HEK293 (cell line): ENCODE results near the gene EXD1.
A peak's percentile ranks its signal among the peaks of the same experiment; 100 is the strongest.

Experiments used
- EGR2 ChIP-seq: fragments of 450-650 bp; formaldehyde crosslinking; IDR thresholded peaks from 2 replicates; pipeline ENCODE4 v1.5.1; 2016; ENCODE audit warnings: low read depth, missing biosample characterization, missing genetic modification characterization
- KLF8 ChIP-seq: fragments of 450-650 bp; formaldehyde crosslinking; IDR thresholded peaks from 2 replicates; pipeline ENCODE4 v1.5.1; 2016; ENCODE audit warnings: missing biosample characterization, missing genetic modification characterization
- REST ChIP-seq: fragments of 450-650 bp; formaldehyde crosslinking; IDR thresholded peaks from 2 replicates; pipeline ENCODE4 v1.5.1; 2016; ENCODE audit warnings: missing biosample characterization, missing genetic modification characterization
- YY2 ChIP-seq: fragments of 450-650 bp; formaldehyde crosslinking; IDR thresholded peaks from 2 replicates; pipeline ENCODE4 v1.5.1; 2016; ENCODE audit warnings: missing biosample characterization, missing genetic modification characterization
- ZBTB49 ChIP-seq: fragments of 450-650 bp; formaldehyde crosslinking; IDR thresholded peaks from 2 replicates; pipeline ENCODE4 v1.5.1; 2016; ENCODE audit warnings: missing biosample characterization, missing genetic modification characterization, low read depth
- ZFHX2 ChIP-seq: fragments of 450-650 bp; formaldehyde crosslinking; conservative IDR thresholded peaks from 2 replicates; pipeline ENCODE4 v1.5.1; 2016; ENCODE audit warnings: missing biosample characterization, missing genetic modification characterization
- ZIC2 ChIP-seq: fragments of 450-650 bp; formaldehyde crosslinking; IDR thresholded peaks from 2 replicates; pipeline ENCODE4 v1.5.1; 2016; ENCODE audit warnings: missing biosample characterization, missing genetic modification characterization
- ZNF155 ChIP-seq: fragments of 450-650 bp; formaldehyde crosslinking; IDR thresholded peaks from 2 replicates; pipeline ENCODE4 v1.5.1; 2016; ENCODE audit warnings: missing biosample characterization, missing genetic modification characterization
- ZNF157 ChIP-seq: fragments of 450-650 bp; formaldehyde crosslinking; IDR thresholded peaks from 2 replicates; pipeline ENCODE4 v1.5.1; 2016; ENCODE audit warnings: missing biosample characterization, missing genetic modification characterization
- ZNF174 ChIP-seq: fragments of 450-650 bp; formaldehyde crosslinking; IDR thresholded peaks from 2 replicates; pipeline ENCODE4 v1.5.0; 2017; ENCODE audit warnings: missing biosample characterization, mild to moderate bottlenecking, missing genetic modification characterization
- ZNF19 ChIP-seq: fragments of 450-650 bp; formaldehyde crosslinking; IDR thresholded peaks from 2 replicates; pipeline ENCODE4; 2016; ENCODE audit warnings: missing biosample characterization, missing genetic modification characterization, low read depth
- ZNF239 ChIP-seq: fragments of 450-650 bp; formaldehyde crosslinking; IDR thresholded peaks from 2 replicates; pipeline ENCODE4 v1.5.1; 2016; ENCODE audit warnings: missing biosample characterization, missing genetic modification characterization
- ZNF266 ChIP-seq: fragments of 450-650 bp; formaldehyde crosslinking; IDR thresholded peaks from 2 replicates; pipeline ENCODE4 v1.5.1; 2016; ENCODE audit warnings: missing biosample characterization, missing genetic modification characterization, low read depth
- ZNF391 ChIP-seq: fragments of 450-650 bp; formaldehyde crosslinking; IDR thresholded peaks from 2 replicates; pipeline ENCODE4 v1.5.1; 2016; ENCODE audit warnings: low read depth, missing biosample characterization, missing genetic modification characterization, borderline replicate concordance
- ZNF426 ChIP-seq: fragments of 450-650 bp; formaldehyde crosslinking; IDR thresholded peaks from 2 replicates; pipeline ENCODE4 v1.5.1; 2017; ENCODE audit warnings: missing biosample characterization, missing genetic modification characterization, mild to moderate bottlenecking, inconsistent platforms, moderate library complexity
- ZNF433 ChIP-seq: fragments of 450-650 bp; formaldehyde crosslinking; IDR thresholded peaks from 2 replicates; pipeline ENCODE4 v1.5.1; 2016; ENCODE audit warnings: missing biosample characterization, missing genetic modification characterization, low read depth
- ZNF514 ChIP-seq: fragments of 450-650 bp; formaldehyde crosslinking; IDR thresholded peaks from 2 replicates; pipeline ENCODE4 v1.5.1; 2016; ENCODE audit warnings: missing biosample characterization, missing genetic modification characterization
- ZNF521 ChIP-seq: fragments of 450-650 bp; formaldehyde crosslinking; IDR thresholded peaks from 2 replicates; pipeline ENCODE4 v1.5.1; 2017; ENCODE audit warnings: missing biosample characterization, mild to moderate bottlenecking, missing genetic modification characterization
- ZNF529 ChIP-seq: fragments of 450-650 bp; formaldehyde crosslinking; IDR thresholded peaks from 2 replicates; pipeline ENCODE4 v1.5.1; 2017; ENCODE audit warnings: missing genetic modification characterization, missing biosample characterization; ENCODE audit not compliant: insufficient replicate concordance
- ZNF549 ChIP-seq: fragments of 450-650 bp; IDR thresholded peaks from 2 replicates; pipeline ENCODE4 v1.5.1; 2018; ENCODE audit warnings: missing biosample characterization, missing genetic modification characterization, mild to moderate bottlenecking, inconsistent platforms, moderate library complexity
- ZNF558 ChIP-seq: fragments of 450-650 bp; formaldehyde crosslinking; IDR thresholded peaks from 2 replicates; pipeline ENCODE4 v1.5.1; 2016; ENCODE audit warnings: missing biosample characterization, missing genetic modification characterization
- ZNF571 ChIP-seq: fragments of 450-650 bp; formaldehyde crosslinking; IDR thresholded peaks from 2 replicates; pipeline ENCODE4 v1.5.0; 2017; ENCODE audit warnings: missing biosample characterization, missing genetic modification characterization
- ZNF585B ChIP-seq: fragments of 450-650 bp; formaldehyde crosslinking; IDR thresholded peaks from 2 replicates; pipeline ENCODE4 v1.5.1; 2016; ENCODE audit warnings: missing biosample characterization, missing genetic modification characterization
- ZNF621 ChIP-seq: fragments of 450-650 bp; formaldehyde crosslinking; IDR thresholded peaks from 2 replicates; pipeline ENCODE4 v1.5.1; 2017; ENCODE audit warnings: missing biosample characterization, missing genetic modification characterization
- ZNF704 ChIP-seq: fragments of 450-650 bp; formaldehyde crosslinking; IDR thresholded peaks from 2 replicates; pipeline ENCODE4 v1.5.1; 2016; ENCODE audit warnings: missing biosample characterization, missing genetic modification characterization
- ZSCAN16 ChIP-seq: fragments of 450-650 bp; formaldehyde crosslinking; IDR thresholded peaks from 2 replicates; pipeline ENCODE4 v1.5.1; 2016; ENCODE audit warnings: missing biosample characterization, missing genetic modification characterization
- ZSCAN30 ChIP-seq: fragments of 450-650 bp; IDR thresholded peaks from 2 replicates; pipeline ENCODE4 v1.5.1; 2018; ENCODE audit warnings: missing biosample characterization, mild to moderate bottlenecking, missing genetic modification characterization, moderate library complexity
- ZSCAN4 ChIP-seq: fragments of 450-650 bp; formaldehyde crosslinking; IDR thresholded peaks from 2 replicates; pipeline ENCODE4 v1.5.1; 2017; ENCODE audit warnings: missing biosample characterization, missing genetic modification characterization
- TF ChIP-seq, protein P1 (sequence below): fragments of 450-650 bp; formaldehyde crosslinking; IDR thresholded peaks from 2 replicates; pipeline ENCODE4 v1.5.1; 2016; ENCODE audit warnings: missing biosample characterization, missing genetic modification characterization
- TF ChIP-seq, protein P2 (sequence below): fragments of 450-650 bp; formaldehyde crosslinking; IDR thresholded peaks from 2 replicates; pipeline ENCODE4 v1.5.1; 2016; ENCODE audit warnings: missing biosample characterization, missing genetic modification characterization

EXD1 gene

DNA sequence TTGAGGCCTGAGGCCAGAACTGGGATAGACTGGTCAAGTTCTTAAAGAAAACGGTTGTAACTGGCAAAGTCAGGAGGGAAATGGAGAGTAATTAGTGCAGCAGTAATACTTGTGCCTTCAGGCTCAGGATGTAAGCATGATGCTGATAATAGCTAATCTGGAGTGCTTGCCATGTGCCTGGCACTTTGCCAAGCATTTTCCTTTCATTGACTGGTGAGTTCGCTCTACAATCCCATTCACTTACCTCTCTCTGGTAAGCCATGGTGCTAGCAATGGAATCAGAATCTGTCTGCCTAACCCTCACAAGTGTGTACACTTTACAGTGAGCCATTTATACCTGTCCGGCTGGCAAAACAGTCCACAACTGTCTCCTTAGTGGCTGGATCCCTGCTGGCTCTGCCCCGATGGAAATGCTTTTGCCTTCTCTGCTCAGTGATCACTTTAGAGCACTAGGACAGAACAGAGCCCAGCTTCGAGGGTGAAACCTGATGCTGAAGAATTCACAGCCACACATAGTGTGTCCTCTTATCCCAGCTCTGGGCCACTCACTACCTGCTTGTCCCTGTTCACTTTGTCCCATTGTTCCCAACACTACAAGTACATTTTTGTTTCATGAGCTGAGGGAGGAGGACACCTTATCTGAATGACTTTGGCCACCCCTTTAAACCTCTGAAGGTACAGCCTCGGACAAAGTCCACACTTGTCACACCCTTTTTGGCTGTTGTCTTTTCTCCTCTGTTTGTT is 10.8 kb upstream of the EXD1 start (continued):
- TF ChIP-seq ZSCAN16 (tag by site-specific recombination) (no peak), ZNF19 (tag by site-specific recombination) (no peak; the same call in 1 of the 2 replicates), ZNF621 (tag by site-specific recombination) (no peak), ZIC2 (tag by site-specific recombination) (no peak), ZNF704 (tag by site-specific recombination) (no peak), ZNF155 (tag by site-specific recombination) (no peak), ZSCAN4 (tag by site-specific recombination) (no peak), EGR2 (tag by site-specific recombination) (no peak), ZFHX2 (tag by site-specific recombination) (no peak), ZNF585B (tag by site-specific recombination) (no peak), REST (tag by site-specific recombination) (no peak), ZNF266 (tag by site-specific recombination) (no peak), ZNF157 (tag by site-specific recombination) (no peak), ZNF558 (tag by site-specific recombination) (no peak), YY2 (no peak), ZNF391 (tag by site-specific recombination) (no peak), ZNF529 (tag by site-specific recombination) (no peak), ZNF521 (no peak), ZNF426 (tag by site-specific recombination) (no peak), ZNF239 (no peak), ZBTB49 (no peak), ZSCAN30 (no peak; the same call in 1 of the 2 replicates), ZNF514 (tag by site-specific recombination) (no peak), ZNF571 (0 out of 2 replicates have a peak, but pooled peaks have one; percentile 50), ZNF433 (no peak), ZNF174 (tag by site-specific recombination) (0 out of 2 replicates have a peak, but pooled peaks have one; percentile 59), ZNF549 (tag by site-specific recombination) (0 out of 2 replicates have a peak, but pooled peaks have one; percentile 44), KLF8 (no peak)
- TF ChIP-seq, protein P1, sequence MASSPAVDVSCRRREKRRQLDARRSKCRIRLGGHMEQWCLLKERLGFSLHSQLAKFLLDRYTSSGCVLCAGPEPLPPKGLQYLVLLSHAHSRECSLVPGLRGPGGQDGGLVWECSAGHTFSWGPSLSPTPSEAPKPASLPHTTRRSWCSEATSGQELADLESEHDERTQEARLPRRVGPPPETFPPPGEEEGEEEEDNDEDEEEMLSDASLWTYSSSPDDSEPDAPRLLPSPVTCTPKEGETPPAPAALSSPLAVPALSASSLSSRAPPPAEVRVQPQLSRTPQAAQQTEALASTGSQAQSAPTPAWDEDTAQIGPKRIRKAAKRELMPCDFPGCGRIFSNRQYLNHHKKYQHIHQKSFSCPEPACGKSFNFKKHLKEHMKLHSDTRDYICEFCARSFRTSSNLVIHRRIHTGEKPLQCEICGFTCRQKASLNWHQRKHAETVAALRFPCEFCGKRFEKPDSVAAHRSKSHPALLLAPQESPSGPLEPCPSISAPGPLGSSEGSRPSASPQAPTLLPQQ, result no peak
- TF ChIP-seq, protein P2, sequence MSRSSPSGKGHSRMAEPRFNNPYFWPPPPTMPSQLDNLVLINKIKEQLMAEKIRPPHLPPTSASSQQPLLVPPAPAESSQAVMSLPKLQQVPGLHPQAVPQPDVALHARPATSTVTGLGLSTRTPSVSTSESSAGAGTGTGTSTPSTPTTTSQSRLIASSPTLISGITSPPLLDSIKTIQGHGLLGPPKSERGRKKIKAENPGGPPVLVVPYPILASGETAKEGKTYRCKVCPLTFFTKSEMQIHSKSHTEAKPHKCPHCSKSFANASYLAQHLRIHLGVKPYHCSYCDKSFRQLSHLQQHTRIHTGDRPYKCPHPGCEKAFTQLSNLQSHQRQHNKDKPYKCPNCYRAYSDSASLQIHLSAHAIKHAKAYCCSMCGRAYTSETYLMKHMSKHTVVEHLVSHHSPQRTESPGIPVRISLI (tag by site-specific recombination), result no peak
